DOHH2 (cell line): Measurements from ENCODE around the gene MAGEF1.

Experiments used
- H3F3A ChIP-seq: fragments of 200-600 bp; sonication (generic), shearing (Covaris generic); 2 replicates; pipeline ENCODE4 v1.6.0; 2016; ENCODE audit warnings: antibody characterized with exemption, mild to moderate bottlenecking; ENCODE audit not compliant: control insufficient read depth, insufficient read depth
- H3K27ac ChIP-seq: fragments of 200-600 bp; sonication (generic); 2 replicates; pipeline ENCODE4 v1.5.1; 2014; ENCODE audit warnings: low read depth, mild to moderate bottlenecking, low read length, moderate library complexity
- H3K27me3 ChIP-seq: fragments of 200-600 bp; sonication (generic); 2 replicates; pipeline ENCODE4 v1.6.1; 2014; ENCODE audit warnings: mild to moderate bottlenecking, low read length, mixed read lengths; ENCODE audit not compliant: control insufficient read depth
- H3K36me3 ChIP-seq: fragments of 200-600 bp; sonication (generic); 2 replicates; pipeline ENCODE4 v1.6.1; 2014; ENCODE audit warnings: mild to moderate bottlenecking, low read length, moderate library complexity, mixed read lengths; ENCODE audit not compliant: control insufficient read depth
- H3K4me1 ChIP-seq: fragments of 200-600 bp; sonication (generic); 2 replicates; pipeline ENCODE4 v1.6.1; 2014; ENCODE audit warnings: mild to moderate bottlenecking, low read length, mixed read lengths; ENCODE audit not compliant: control insufficient read depth
- H3K4me2 ChIP-seq: fragments of 200-600 bp; sonication (generic); 2 replicates; pipeline ENCODE4 v1.6.0; 2014; ENCODE audit warnings: mild to moderate bottlenecking, low read length, moderate library complexity
- H3K4me3 ChIP-seq: fragments of 200-600 bp; sonication (generic); 2 replicates; pipeline ENCODE4 v1.5.1; 2014; ENCODE audit warnings: mild to moderate bottlenecking, low read length, mixed read lengths
- H3K79me2 ChIP-seq: fragments of 200-600 bp; sonication (generic); 2 replicates; pipeline ENCODE4 v1.6.1; 2014; ENCODE audit warnings: mild to moderate bottlenecking, low read length, mixed read lengths; ENCODE audit not compliant: control insufficient read depth
- H3K9me2 ChIP-seq: fragments of 200-600 bp; sonication (generic); replicated peaks from 2 replicates; pipeline ENCODE4 v1.6.1; 2014; ENCODE audit warnings: mild to moderate bottlenecking, low read length, mixed read lengths; ENCODE audit not compliant: control insufficient read depth
- H3K9me3 ChIP-seq: fragments of 200-600 bp; sonication (generic); 2 replicates; pipeline ENCODE4 v1.6.1; 2014; ENCODE audit warnings: antibody characterized with exemption, low read length, mixed read lengths; ENCODE audit not compliant: control insufficient read depth, insufficient read depth
- H4K20me1 ChIP-seq: fragments of 200-600 bp; sonication (generic); 2 replicates; pipeline ENCODE4 v1.6.0; 2014; ENCODE audit warnings: low read depth, mild to moderate bottlenecking, antibody characterized with exemption, low read length, moderate library complexity; ENCODE audit not compliant: control insufficient read depth, insufficient read depth
- CTCF ChIP-seq: fragments of 200-600 bp; sonication (generic); IDR thresholded peaks from one replicate; pipeline ENCODE4 v1.5.1; 2014; ENCODE audit warnings: antibody characterized with exemption, mild to moderate bottlenecking, low read depth, low read length; ENCODE audit not compliant: poor library complexity, severe bottlenecking
- EZH2phosphoT487 ChIP-seq: fragments of 200-600 bp; sonication (generic); IDR thresholded peaks from 2 replicates; pipeline ENCODE4 v1.6.1; 2017; ENCODE audit warnings: borderline replicate concordance, mild to moderate bottlenecking, antibody characterized with exemption, low read length, moderate library complexity, mixed read lengths

Gene MAGEF1

GRCh38 chr3:184688251-184688881 is 23.5 kb downstream of the MAGEF1 start:
- Histone ChIP-seq H3K4me2 (no peak overlapping the region), H3K4me3 (no peak overlapping the region), H3K9me2 (no peaks in the 10 kb centered on the region), H4K20me1 (no peaks in the 10 kb centered on the region), H3K27ac (no peak overlapping the region), H3K27me3 (peaks cover 17% of the 10 kb centered on the region), H3K36me3 (no peaks in the 10 kb centered on the region), H3K79me2 (no peaks in the 10 kb centered on the region), H3F3A (no peaks in the 10 kb centered on the region), H3K9me3 (no peaks in the 10 kb centered on the region), H3K4me1 (peaks cover 17% of the 10 kb centered on the region)
- TF ChIP-seq EZH2phosphoT487, result no peak
- no peak for TF ChIP-seq CTCF

- Histone ChIP-seq H3K4me2 (0 out of 2 replicates have a peak overlapping the region, but pooled peaks have one; percentile 42), H3K27me3 (peaks cover 17% of the 10 kb centered on the region), H3K9me2 (no peaks in the 10 kb centered on the region), H3K9me3 (no peaks in the 10 kb centered on the region), H3K79me2 (no peaks in the 10 kb centered on the region), H3K4me1 (peaks cover 17% of the 10 kb centered on the region), H3K36me3 (no peaks in the 10 kb centered on the region), H4K20me1 (no peaks in the 10 kb centered on the region), H3K27ac (no peak overlapping the region), H3F3A (no peaks in the 10 kb centered on the region), H3K4me3 (no peak overlapping the region)
- TF ChIP-seq CTCF (no peak), EZH2phosphoT487 (no peak)
Measured at GRCh38 chr3:184687363-184688015, 24.4 kb downstream of the MAGEF1 start.

- Histone ChIP-seq H3K4me1 (peaks cover 4% of the 10 kb centered on the region), H3K9me2 (no peaks in the 10 kb centered on the region), H3K27ac (no peak overlapping the region), H3K36me3 (no peaks in the 10 kb centered on the region), H3K9me3 (no peaks in the 10 kb centered on the region), H3F3A (no peaks in the 10 kb centered on the region), H3K27me3 (peaks cover 4% of the 10 kb centered on the region), H3K4me2 (no peak overlapping the region), H4K20me1 (no peaks in the 10 kb centered on the region), H3K79me2 (no peaks in the 10 kb centered on the region), H3K4me3 (no peak overlapping the region)
- TF ChIP-seq CTCF (no peak), EZH2phosphoT487 (no peak)
Measured at GRCh38 chr3:184685646-184686045, 26.2 kb downstream of the MAGEF1 start.
